SK-N-SH (cell line): ENCODE results near the gene SAP30BP. TPM values are rescaled to one million over a fixed set of nuclear protein-coding genes. Genes with fewer than 3 reads are reported as not detected.

Experiments
- CTCF ChIA-PET: fragments of 300-600, 350-600 bp; formaldehyde crosslinking; extraction: SDS; loops from one replicate; lab custom pipeline; 2021; lab: Yijun Ruan, JAX
- POLR2A ChIA-PET: fragments of 350-600 bp; sonication (Branson Sonifier 250); formaldehyde crosslinking; extraction: SDS; loops from one replicate; lab custom pipeline; 2020; ENCODE audit warnings: antibody characterized with exemption, inconsistent platforms; lab: Yijun Ruan, JAX
- DNase-seq: peaks from one replicate; pipeline ENCODE4 v3.0.0; 2012
- H2AFZ ChIP-seq: fragments of 200-600 bp; sonication (generic); 2 replicates; pipeline ENCODE4 v1.8.1; 2016; ENCODE audit warnings: antibody characterized with exemption, mild to moderate bottlenecking, low read depth
- H3F3A ChIP-seq: fragments of 200-600 bp; sonication (generic); replicated peaks from 2 replicates; pipeline ENCODE3; 2016; ENCODE audit warnings: antibody characterized with exemption, mild to moderate bottlenecking; ENCODE audit not compliant: insufficient read depth
- H3K27ac ChIP-seq, 2 experiments: fragments of 200-500 bp in 1 of 2; fragments of 200-600 bp in 1 of 2; sonication (Bioruptor generic) in 1 of 2; sonication (generic), shearing (Covaris generic) in 1 of 2; 2 replicates each; pipeline versions ENCODE4 v1.5.1 to v1.6.1; 2014 to 2016; ENCODE audit warnings: low read depth in 2 of 2, inconsistent platforms in 1 of 2, low read length in 1 of 2, mild to moderate bottlenecking in 1 of 2, mixed read lengths in 1 of 2
- H3K27me3 ChIP-seq: fragments of 200-600 bp; sonication (generic), shearing (Covaris generic); 2 replicates; pipeline ENCODE4 v1.6.1; 2016; ENCODE audit warnings: mixed run types; ENCODE audit not compliant: insufficient read depth
- H3K36me3 ChIP-seq, 2 experiments: fragments of 200-500 bp in 1 of 2; fragments of 200-600 bp in 1 of 2; sonication (Bioruptor generic) in 1 of 2; sonication (generic) in 1 of 2; replicated peaks in 1 of 2; 2 replicates each; pipeline versions ENCODE3 to v1.5.1; 2014 to 2016; ENCODE audit warnings: low read length in 1 of 2, mild to moderate bottlenecking in 1 of 2; ENCODE audit not compliant: insufficient read depth in 2 of 2, control insufficient read depth in 1 of 2
- H3K4me1 ChIP-seq, 2 experiments: fragments of 200-500 bp in 1 of 2; fragments of 200-600 bp in 1 of 2; sonication (Bioruptor generic) in 1 of 2; sonication (generic), shearing (Covaris generic) in 1 of 2; 2 replicates each; pipeline versions ENCODE4 v1.5.1 to v1.6.1; 2014 to 2016; ENCODE audit warnings: low read depth in 1 of 2, low read length in 1 of 2, mixed run types in 1 of 2; ENCODE audit not compliant: insufficient read depth in 2 of 2, control insufficient read depth in 1 of 2
- H3K4me2 ChIP-seq: fragments of 200-600 bp; sonication (generic), shearing (Covaris generic); 2 replicates; pipeline ENCODE4 v1.6.1; 2017; ENCODE audit warnings: mixed run types
- H3K4me3 ChIP-seq, 2 experiments: fragments of 200-500 bp in 1 of 2; fragments of 200-600 bp in 1 of 2; sonication (Bioruptor generic) in 1 of 2; sonication (generic), shearing (Covaris generic) in 1 of 2; 2 replicates each; pipeline versions ENCODE4 v1.5.1 to v1.8.1; 2014 to 2016; ENCODE audit warnings: low read depth in 2 of 2, inconsistent platforms in 1 of 2, low read length in 1 of 2, mild to moderate bottlenecking in 1 of 2, mixed read lengths in 1 of 2, moderate library complexity in 1 of 2
- H3K79me2 ChIP-seq: fragments of 200-600 bp; sonication (generic); 2 replicates; pipeline ENCODE4 v1.8.1; 2017; ENCODE audit warnings: mild to moderate bottlenecking; ENCODE audit not compliant: insufficient read depth
- H3K9ac ChIP-seq: fragments of 200-600 bp; sonication (generic); 2 replicates; pipeline ENCODE4 v1.6.1; 2017; ENCODE audit warnings: mixed run types
- H3K9me2 ChIP-seq: fragments of 200-600 bp; sonication (generic); 2 replicates; pipeline ENCODE4 v1.6.1; 2017; ENCODE audit warnings: mixed run types
- H3K9me3 ChIP-seq: fragments of 200-600 bp; sonication (generic); 2 replicates; pipeline ENCODE4 v1.6.1; 2017; ENCODE audit warnings: mixed run types, mild to moderate bottlenecking, moderate library complexity
- H4K20me1 ChIP-seq: fragments of 200-600 bp; sonication (generic); 2 replicates; pipeline ENCODE4 v1.6.1; 2017; ENCODE audit warnings: mild to moderate bottlenecking, mixed run types; ENCODE audit not compliant: insufficient read depth
- EP300 ChIP-seq, 2 experiments: IDR thresholded peaks; 2 replicates each; pipeline versions ENCODE4 v1.4.0 to v1.6.1; 2012; ENCODE audit warnings: borderline replicate concordance in 1 of 2, low read depth in 1 of 2, low read length in 1 of 2
- FOXJ3 ChIP-seq: sonication (generic); formaldehyde crosslinking; IDR thresholded peaks from 2 replicates; pipeline ENCODE4 v1.5.1; 2020; ENCODE audit warnings: mild to moderate bottlenecking, missing genetic modification reagents
- FOXM1 ChIP-seq: IDR thresholded peaks from 2 replicates; pipeline ENCODE4 v1.4.0; 2012; ENCODE audit warnings: low read depth, mild to moderate bottlenecking
- IRF3 ChIP-seq: fragments of 150-350 bp; IDR thresholded peaks from 2 replicates; pipeline ENCODE4 v1.6.1; 2016; ENCODE audit warnings: mild to moderate bottlenecking, low read depth, low read length
- JUND ChIP-seq: IDR thresholded peaks from 2 replicates; pipeline ENCODE4 v1.4.0; 2012
- MXI1 ChIP-seq: IDR thresholded peaks from 2 replicates; pipeline ENCODE4 v1.6.1; 2012; ENCODE audit warnings: mild to moderate bottlenecking, low read depth, low read length, improper control_type of control experiment
- NFIC ChIP-seq: IDR thresholded peaks from 2 replicates; pipeline ENCODE4 v1.4.0; 2012; ENCODE audit warnings: borderline replicate concordance
- REST ChIP-seq: IDR thresholded peaks from 2 replicates; pipeline ENCODE4 v1.6.1; 2012; ENCODE audit warnings: mild to moderate bottlenecking, low read depth, low read length, moderate library complexity
- RFX5 ChIP-seq: IDR thresholded peaks from 2 replicates; pipeline ENCODE4 v1.6.1; 2012; ENCODE audit warnings: mild to moderate bottlenecking, improper control_type of control experiment, low read length
- TAF1 ChIP-seq: IDR thresholded peaks from 2 replicates; pipeline ENCODE4 v1.6.1; 2012; ENCODE audit warnings: low read depth, mild to moderate bottlenecking, low read length, moderate library complexity, borderline replicate concordance
- WGBS: methylation state at CpG from one replicate; pipeline ENCODE4 v1.1.6; 2017; ENCODE audit warnings: low lambda C conversion rate; 5-methylcytosine and 5-hydroxymethylcytosine counted together
- polyA plus RNA-seq, 3 experiments: library from polyadenylated mRNA; depleted of rRNA; stranded (reverse); fragments of >200 nt; gene quantifications; 2 replicates each; pipeline ENCODE4 v1.2.3, GENCODE V29; 2012

Gene SAP30BP
- polyA plus RNA-seq, 1 of the 3 experiments (the other 2 are of a cell fraction): 158 TPM

- TF ChIP-seq FOXJ3 (no peak), TAF1 (no peak), RFX5 (no peak), FOXM1 (no peak)
These were observed 5.6 kb upstream of the SAP30BP start (continued) for GRCh38 chr17:75661531-75661930.

- H3K36me3 ChIP-seq: peaks cover 33 to 40% of the 10 kb centered on the region in 2 experiments
- peaks cover 7 to 8% of the 10 kb centered on the region in 2 experiments; a peak in 3 of 4 replicates for H3K4me1 ChIP-seq
- H3K79me2 ChIP-seq: peaks cover 27% of the 10 kb centered on the region
- H4K20me1 ChIP-seq: no peaks in the 10 kb centered on the region
- no peaks in the 10 kb centered on the region for H3F3A ChIP-seq
- H3K9ac ChIP-seq: no peak overlapping the region
- H3K9me2 ChIP-seq: no peaks in the 10 kb centered on the region
- H2AFZ ChIP-seq: no peak overlapping the region
- 86% methylated on average over 9 of the region's 9 CpGs for WGBS
- no peaks in the 10 kb centered on the region for H3K9me3 ChIP-seq
- H3K4me2 ChIP-seq: no peak overlapping the region
- no peaks in the 10 kb centered on the region for H3K27me3 ChIP-seq
- no peak overlapping the region for H3K27ac ChIP-seq
- no peak for DNase-seq
- no peak overlapping the region for H3K4me3 ChIP-seq
- CTCF ChIA-PET: interaction anchor here (0.6 to 31.7 kb wide), 6 partner anchors 10 to 88 kb away, joined by 3 to 1189 read pairs (median 16); partner anchors contain the start of gene SMIM5
- POLR2A ChIA-PET: interaction anchor here (0.8 kb wide), 1 partner anchor 21 kb away, joined by 3 read pairs; no protein-coding TSS in a partner anchor
- TF ChIP-seq JUND: no peak
- TF ChIP-seq MXI1: no peak
- TF ChIP-seq NFIC: no peak
- no peak for TF ChIP-seq IRF3
- TF ChIP-seq REST: no peak
- TF ChIP-seq, all 33 proteins: peak for 0
These were observed 4.6 kb upstream of the SAP30BP start for GRCh38 chr17:75662511-75662910.

- H3K4me3 ChIP-seq: no peak overlapping the region
- DNase-seq: no peak
- H2AFZ ChIP-seq: no peak overlapping the region
- H3K9ac ChIP-seq: no peak overlapping the region
- CTCF ChIA-PET: interaction anchor here (0.7 to 5.9 kb wide), 4 partner anchors 31 to 237 kb away, joined by 3 to 75 read pairs (median 18); partner anchors contain the start of gene SMIM5
- no peaks in the 10 kb centered on the region for H3K9me3 ChIP-seq
- peaks cover 12 to 16% of the 10 kb centered on the region in 2 experiments; a peak in 3 of 4 replicates for H3K4me1 ChIP-seq
- TF ChIP-seq EP300 (IDR thresholded peaks at IDR 0.05; ENCODE audit: borderline replicate concordance in 1 of 2, low read depth in 1 of 2, low read length in 1 of 2): no peak
- no peaks in the 10 kb centered on the region for H3K9me2 ChIP-seq
- no peaks in the 10 kb centered on the region for H3K27me3 ChIP-seq
- no peaks in the 10 kb centered on the region for H3F3A ChIP-seq
- H3K27ac ChIP-seq: no peak overlapping the region
- whole genome bisulfite sequencing: 96% methylated on average over 3 of the region's 3 CpGs
- POLR2A ChIA-PET: no interaction called here
- H3K36me3 ChIP-seq: peaks cover 30 to 41% of the 10 kb centered on the region in 2 experiments
- H4K20me1 ChIP-seq: no peaks in the 10 kb centered on the region
- no peak overlapping the region for H3K4me2 ChIP-seq
- peaks cover 43% of the 10 kb centered on the region for H3K79me2 ChIP-seq
These were observed 3.0 kb upstream of the SAP30BP start for GRCh38 chr17:75664099-75664549.
